HepG2 (cell line): ENCODE data around the gene MTA1. TPM values are rescaled to one million over a fixed set of nuclear protein-coding genes. Genes with fewer than 3 reads are reported as not detected.

Source experiments
- ATAC-seq: fragments of 200-7000 bp; cut with Tn5 transposase; 3 replicates; pipeline ENCODE4 v1.9.1; 2020; ENCODE audit warnings: mild to moderate bottlenecking, moderate library complexity
- BruUV-seq: library from RNA; stranded (reverse); fragments of 400-500 nt; replicated peaks from 2 replicates; lab custom pipeline; 2021; lab: Mats Ljungman, UMichigan
- CTCF ChIA-PET: fragments of 300-600 bp; formaldehyde crosslinking; extraction: SDS; loops from one replicate; lab custom pipeline; 2021; ENCODE audit warnings: low total read pairs, inconsistent platforms, low intra/inter-chr PET ratio; lab: Yijun Ruan, JAX
- POLR2A ChIA-PET: fragments of 350-600 bp; sonication (Branson Sonifier 250); formaldehyde crosslinking; loops from one replicate; lab custom pipeline; 2020; ENCODE audit warnings: antibody characterized with exemption, inconsistent platforms; lab: Yijun Ruan, JAX
- DNase-seq: peaks from one replicate; pipeline ENCODE4 v3.0.0-alpha.2; 2015; ENCODE audit warnings: low spot score
- FAIRE-seq: peaks from 3 replicates; lab custom pipeline; 2011; peaks lifted over from hg19 to GRCh38; lab: Jason Lieb, UNC
- H2AFZ ChIP-seq: one replicate; pipeline ENCODE4 v1.6.1; 2011; ENCODE audit warnings: low read length, inconsistent platforms
- H3K27ac ChIP-seq: fragments of 300-600 bp; 3 replicates; pipeline ENCODE4 v1.8.0; 2011; ENCODE audit warnings: mixed run types, mild to moderate bottlenecking, mixed read lengths, low read length, inconsistent platforms; ENCODE audit not compliant: insufficient read depth; ENCODE audit errors: extremely low read length
- H3K27me3 ChIP-seq, 2 experiments: fragments of 200-600 bp in 1 of 2; 2 replicates in 1 of 2; 3 replicates in 1 of 2; pipeline versions ENCODE4 v1.6.0 to v1.8.0; 2011; ENCODE audit warnings: low read length in 2 of 2, mild to moderate bottlenecking in 2 of 2, moderate library complexity in 2 of 2, inconsistent platforms in 1 of 2; ENCODE audit not compliant: insufficient read depth in 2 of 2, control insufficient read depth in 1 of 2
- H3K36me3 ChIP-seq, 2 experiments: fragments of 200-600 bp in 1 of 2; replicated peaks in 1 of 2; 2 replicates in 1 of 2; 3 replicates in 1 of 2; pipeline versions ENCODE4 v1.5.1 to v1.8.0; 2011; ENCODE audit warnings: low read length in 2 of 2, inconsistent platforms in 1 of 2; ENCODE audit not compliant: insufficient read depth in 2 of 2, control insufficient read depth in 1 of 2
- H3K4me1 ChIP-seq: 2 replicates; pipeline ENCODE4 v1.5.1; 2012; ENCODE audit warnings: low read length, inconsistent platforms; ENCODE audit not compliant: insufficient read depth
- H3K4me2 ChIP-seq: 2 replicates; pipeline ENCODE4 v1.6.0; 2011; ENCODE audit warnings: low read depth, low read length, inconsistent platforms
- H3K4me3 ChIP-seq, 3 experiments: fragments of 200-600 bp in 1 of 3; sonication (generic), shearing (Covaris generic) in 1 of 3; replicated peaks in 1 of 3; 2 replicates each; pipeline ENCODE4 v1.5.1; 2011 to 2016; ENCODE audit warnings: low read length in 3 of 3, inconsistent platforms in 2 of 3, low read depth in 2 of 3, mild to moderate bottlenecking in 2 of 3, control low read depth in 1 of 3, mixed read lengths in 1 of 3; ENCODE audit not compliant: insufficient read depth in 1 of 3
- H3K79me2 ChIP-seq: one replicate; pipeline ENCODE4 v1.6.1; 2011; ENCODE audit warnings: low read length, inconsistent platforms; ENCODE audit not compliant: insufficient read depth
- H3K9ac ChIP-seq: 2 replicates; pipeline ENCODE4 v1.6.0; 2011; ENCODE audit warnings: mild to moderate bottlenecking, low read depth, low read length, inconsistent platforms; ENCODE audit not compliant: insufficient read depth
- H3K9me3 ChIP-seq: 2 replicates; pipeline ENCODE4 v1.5.1; 2012; ENCODE audit warnings: mild to moderate bottlenecking, low read length
- H4K20me1 ChIP-seq: 2 replicates; pipeline ENCODE4 v1.6.0; 2011; ENCODE audit warnings: inconsistent platforms, mild to moderate bottlenecking, low read length, moderate library complexity; ENCODE audit not compliant: insufficient read depth
- CEBPG ChIP-seq: IDR thresholded peaks from 2 replicates; pipeline ENCODE4 v1.6.1; 2016
- GZF1 ChIP-seq: sonication (generic); formaldehyde crosslinking; IDR thresholded peaks from 2 replicates; pipeline ENCODE4 v1.5.1; 2020; ENCODE audit warnings: mild to moderate bottlenecking, missing genetic modification reagents
- SIX4 ChIP-seq: sonication (generic); formaldehyde crosslinking; IDR thresholded peaks from 2 replicates; pipeline ENCODE4 v1.4.0; 2020; ENCODE audit warnings: missing genetic modification reagents
- USF2 ChIP-seq, 2 experiments: sonication (generic) in 1 of 2; formaldehyde crosslinking in 1 of 2; IDR thresholded peaks; 2 replicates each; pipeline versions ENCODE4 v1.5.1 to v1.6.1; 2011 to 2020; ENCODE audit warnings: borderline replicate concordance in 1 of 2, low read depth in 1 of 2, low read length in 1 of 2, mild to moderate bottlenecking in 1 of 2, missing genetic modification reagents in 1 of 2, moderate library complexity in 1 of 2
- ZBTB42 ChIP-seq: sonication (generic); formaldehyde crosslinking; IDR thresholded peaks from 2 replicates; pipeline ENCODE4 v1.5.0; 2020; ENCODE audit warnings: mild to moderate bottlenecking, missing genetic modification reagents
- ZNF274 ChIP-seq: sonication (generic); formaldehyde crosslinking; IDR thresholded peaks from 2 replicates; pipeline ENCODE4 v1.5.1; 2020; ENCODE audit warnings: mild to moderate bottlenecking, missing genetic modification reagents
- ZNF430 ChIP-seq: sonication (generic); formaldehyde crosslinking; IDR thresholded peaks from 2 replicates; pipeline ENCODE4 v1.9.0; 2021; ENCODE audit warnings: mild to moderate bottlenecking, missing genetic modification reagents
- WGBS: methylation state at CpG from one replicate; pipeline ENCODE4 v1.1.6; 2017; ENCODE audit warnings: low lambda C conversion rate; 5-methylcytosine and 5-hydroxymethylcytosine counted together
- in situ Hi-C: cut with HindIII; loops from 2 replicates; pipeline ENCODE4 v1.10.0; 2017; ENCODE audit warnings: low pct_unique_long_range_greater_than_20kb; ENCODE audit not compliant: extremely low pct_ligation_motif_present
- intact Hi-C: fragments of 100-400 bp; cut with micrococcal nuclease; formaldehyde crosslinking; loops from one replicate; pipeline ENCODE4 v1.10.0; 2022; ENCODE audit not compliant: unreplicated experiment
- polyA plus RNA-seq, 8 experiments: library from polyadenylated mRNA; depleted of rRNA in 3 of 8; stranded (reverse) in 7 of 8; unstranded in 1 of 8; fragments of >200 nt; fragmentation: Illumina TruSeq in 4 of 8; extraction: Trizol in 4 of 8; gene quantifications; 2 replicates each; pipeline versions ENCODE4 v1.2.1 to v1.2.3, GENCODE V29; 2011 to 2016; ENCODE audit warnings: low read depth in 4 of 8, missing spikeins in 1 of 8, mixed read lengths in 1 of 8; ENCODE audit not compliant: insufficient read depth in 1 of 8
- total RNA-seq, 5 experiments: library from RNA; depleted of rRNA; stranded (reverse); fragments of >200 nt; fragmentation: Illumina TruSeq; extraction: Trizol; gene quantifications; 2 replicates each; pipeline ENCODE4 v1.2.3, GENCODE V29; 2016; ENCODE audit warnings: low read depth in 1 of 5
- TF ChIP-seq, protein P1 (sequence below): sonication (generic); formaldehyde crosslinking; IDR thresholded peaks from 2 replicates; pipeline ENCODE4 v1.4.0; 2020; ENCODE audit warnings: missing genetic modification reagents

The MTA1 gene
- total and polyA plus RNA-seq, 2 of the 13 experiments (the other 11 are each of a cell fraction or from before 2014, with no cell fraction given): 35.2 to 85.8 TPM

DNA sequence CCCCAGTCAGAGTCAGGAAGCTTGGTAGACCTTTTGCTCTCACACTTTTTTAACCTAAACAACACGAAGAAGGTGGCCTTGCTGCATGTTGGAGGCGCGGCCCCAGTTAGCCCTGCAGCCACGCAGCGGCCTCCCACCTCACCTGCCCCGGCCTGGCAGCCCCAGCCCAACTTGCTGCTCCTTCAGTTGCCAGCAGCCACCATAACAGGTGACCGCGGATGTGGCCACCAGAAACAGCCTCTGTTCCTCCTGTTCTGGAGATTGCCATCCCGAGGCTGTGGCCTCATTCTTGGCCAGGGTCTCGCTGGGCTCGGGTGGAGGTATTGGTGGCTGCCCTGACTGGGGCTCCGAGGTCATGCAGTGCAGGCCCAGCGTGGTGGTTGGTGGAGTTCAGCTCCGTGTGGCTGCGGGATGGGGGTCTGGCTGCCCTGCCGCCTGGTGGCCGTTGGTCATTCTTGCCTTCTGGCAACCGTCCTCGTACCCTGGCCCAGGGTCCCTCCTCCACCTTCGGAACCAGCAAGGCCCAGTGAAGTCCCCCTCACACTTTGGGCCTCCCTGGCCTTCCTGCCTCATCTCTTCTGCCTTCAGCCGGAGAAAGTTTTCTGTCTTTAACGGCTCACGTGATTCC lies 42.0 kb upstream of the MTA1 start (continued):
- TF ChIP-seq, protein P1, sequence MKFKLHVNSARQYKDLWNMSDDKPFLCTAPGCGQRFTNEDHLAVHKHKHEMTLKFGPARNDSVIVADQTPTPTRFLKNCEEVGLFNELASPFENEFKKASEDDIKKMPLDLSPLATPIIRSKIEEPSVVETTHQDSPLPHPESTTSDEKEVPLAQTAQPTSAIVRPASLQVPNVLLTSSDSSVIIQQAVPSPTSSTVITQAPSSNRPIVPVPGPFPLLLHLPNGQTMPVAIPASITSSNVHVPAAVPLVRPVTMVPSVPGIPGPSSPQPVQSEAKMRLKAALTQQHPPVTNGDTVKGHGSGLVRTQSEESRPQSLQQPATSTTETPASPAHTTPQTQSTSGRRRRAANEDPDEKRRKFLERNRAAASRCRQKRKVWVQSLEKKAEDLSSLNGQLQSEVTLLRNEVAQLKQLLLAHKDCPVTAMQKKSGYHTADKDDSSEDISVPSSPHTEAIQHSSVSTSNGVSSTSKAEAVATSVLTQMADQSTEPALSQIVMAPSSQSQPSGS (CRISPR knock-in tag): no peak
- TF ChIP-seq CEBPG (CRISPR knock-in tag): no peak

GRCh38 chr14:105378199-105378598 lies 41.4 kb upstream of the MTA1 start:
- Histone ChIP-seq H3K36me3 (no peaks in the 10 kb centered on the region), H3K27me3 (no peaks in the 10 kb centered on the region), H3K4me3 (no peak overlapping the region), H3K9ac (no peak overlapping the region), H2AFZ (no peak overlapping the region), H3K4me2 (no peak overlapping the region), H4K20me1 (no peaks in the 10 kb centered on the region), H3K27ac (no peak overlapping the region), H3K79me2 (no peaks in the 10 kb centered on the region), H3K9me3 (no peaks in the 10 kb centered on the region), H3K4me1 (no peaks in the 10 kb centered on the region)
- DNase-seq: no peak
- no TSS peak for BruUV-seq
- WGBS: 83% methylated on average over 9 of the region's 11 CpGs
- ChIA-PET POLR2A (no interaction called here), CTCF (no interaction called here)
- TF ChIP-seq ZBTB42 (CRISPR knock-in tag) (no peak), ZNF430 (CRISPR knock-in tag) (no peak), USF2 (IDR thresholded peaks at IDR 0.05; ENCODE audit: low read depth, low read length) (no peak), USF2 (CRISPR knock-in tag; IDR thresholded peaks at IDR 0.05; ENCODE audit: borderline replicate concordance) (no peak), GZF1 (no peak), ZNF274 (CRISPR knock-in tag) (no peak), SIX4 (CRISPR knock-in tag) (no peak)
- intact Hi-C loops (no loop called here), in situ Hi-C loops (loop anchor here (5.0 kb wide), 2 partner anchors 109 to 154 kb away; partner anchors contain the start of gene CRIP1)
- no peak for ATAC-seq
- FAIRE-seq: no peak
